Kasumi-1 (cell line): ENCODE measurements around the gene DLX1.

ENCODE experiments used
- DNase-seq, 2 experiments: peaks; one replicate each; lab custom pipeline; 2025; lab: John Stamatoyannopoulos, UW

DLX1 gene

DNA sequence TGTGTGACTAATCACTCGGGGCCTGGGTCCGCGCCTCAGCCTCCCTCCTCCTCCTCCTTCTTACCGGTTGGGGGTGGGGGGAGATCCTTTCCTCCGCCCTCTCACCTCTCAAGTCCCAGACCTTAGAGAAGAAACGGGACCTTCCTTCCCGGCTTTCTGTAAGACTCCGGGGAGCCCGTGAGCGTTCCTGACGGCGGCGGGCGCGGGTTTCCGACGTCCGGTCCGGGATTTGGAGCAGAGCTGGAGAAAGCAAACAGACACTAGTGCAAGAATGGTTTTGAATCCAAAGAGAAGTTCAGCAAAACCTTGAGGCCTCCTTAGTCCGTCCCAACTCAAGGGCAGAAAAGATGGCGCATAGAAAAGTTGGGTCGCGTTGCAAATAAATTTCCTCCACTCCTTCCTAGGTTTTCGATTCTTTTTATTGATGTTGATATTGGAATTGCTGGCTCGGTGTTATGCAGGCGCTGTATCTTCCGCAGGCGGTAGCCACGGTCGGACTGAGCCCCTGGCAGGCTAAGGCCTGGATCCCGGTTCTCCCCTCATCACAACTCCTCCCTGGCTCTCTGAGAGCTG is 2.0 kb downstream of the DLX1 start:
- DNase-seq: no peak

DNA sequence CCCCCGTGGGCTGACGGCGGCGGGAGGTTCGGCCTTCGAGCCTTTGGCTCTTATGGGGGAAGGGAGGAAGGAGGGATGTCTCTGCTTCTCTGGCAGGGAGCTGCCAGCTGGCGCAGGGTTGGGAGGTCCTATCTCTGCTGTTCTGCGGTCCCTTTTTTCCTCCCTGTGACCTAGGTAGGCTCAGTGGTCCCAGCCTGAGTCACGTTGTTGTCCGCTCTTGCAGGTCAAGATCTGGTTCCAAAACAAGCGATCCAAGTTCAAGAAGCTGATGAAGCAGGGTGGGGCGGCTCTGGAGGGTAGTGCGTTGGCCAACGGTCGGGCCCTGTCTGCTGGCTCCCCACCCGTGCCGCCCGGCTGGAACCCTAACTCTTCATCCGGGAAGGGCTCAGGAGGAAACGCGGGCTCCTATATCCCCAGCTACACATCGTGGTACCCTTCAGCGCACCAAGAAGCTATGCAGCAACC is 2.5 kb downstream of the DLX1 start:
- DNase-seq: no peak

DNA sequence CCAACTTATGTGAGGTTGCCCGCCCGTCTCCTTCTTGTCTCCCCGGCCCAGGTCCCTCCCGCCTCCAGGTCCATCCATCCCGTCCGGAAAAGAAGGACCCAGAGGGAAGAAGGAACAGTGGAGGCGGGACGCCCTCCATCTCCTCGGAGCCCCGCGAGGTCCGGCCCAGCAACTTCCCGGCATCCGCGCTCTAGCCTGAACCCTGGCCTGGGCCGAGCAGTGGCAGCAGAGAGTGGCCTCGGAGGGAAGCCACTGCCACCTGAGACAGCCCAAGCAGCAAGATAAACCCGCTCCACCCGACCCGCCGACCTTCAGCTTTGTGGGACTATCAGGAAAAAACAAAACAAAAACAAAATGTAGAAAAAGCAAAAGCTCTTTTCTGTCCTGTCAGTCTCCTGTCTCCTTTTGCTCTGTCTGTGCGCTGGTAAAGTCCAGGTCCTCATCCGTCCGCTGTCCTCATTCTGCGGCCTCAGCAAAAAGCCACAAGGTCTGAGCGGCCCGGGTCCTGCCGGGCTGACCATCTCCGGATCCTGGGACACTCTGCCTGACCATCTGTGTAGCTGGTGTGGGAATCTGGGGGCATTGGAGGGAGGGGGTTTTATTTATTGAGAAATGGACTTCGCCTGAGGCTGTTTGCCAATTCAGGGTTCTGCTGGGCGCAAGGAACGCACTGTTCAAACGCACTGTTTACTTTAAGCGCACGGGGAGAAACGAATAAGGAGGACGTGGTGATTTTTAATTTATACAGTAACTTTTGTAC is 3.1 kb downstream of the DLX1 start:
- DNase-seq: no peak

DNA sequence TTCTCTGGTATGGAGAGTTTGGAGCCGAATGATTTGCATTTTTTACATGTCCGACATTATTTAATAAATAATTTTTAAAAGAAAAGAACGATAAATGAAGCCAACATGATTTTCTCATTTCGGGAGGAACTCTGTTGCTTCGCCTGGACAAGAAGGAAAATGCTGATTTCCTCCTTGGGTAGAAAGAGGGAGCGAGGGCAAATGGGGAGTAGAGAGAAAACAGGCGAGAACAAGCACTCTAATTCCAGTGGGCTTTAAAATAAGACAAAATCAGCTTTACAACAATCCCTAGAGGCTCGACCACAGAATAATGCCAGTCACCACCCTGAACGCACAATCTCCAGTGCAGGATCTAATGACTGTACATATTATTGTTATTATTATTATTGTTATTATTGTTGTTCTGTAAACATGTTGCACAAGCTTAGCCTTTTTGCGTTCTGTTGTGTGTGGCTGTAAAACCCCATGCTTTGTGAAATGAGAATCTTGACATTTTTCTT is 3.7 kb downstream of the DLX1 start:
- no peak for DNase-seq

DNA sequence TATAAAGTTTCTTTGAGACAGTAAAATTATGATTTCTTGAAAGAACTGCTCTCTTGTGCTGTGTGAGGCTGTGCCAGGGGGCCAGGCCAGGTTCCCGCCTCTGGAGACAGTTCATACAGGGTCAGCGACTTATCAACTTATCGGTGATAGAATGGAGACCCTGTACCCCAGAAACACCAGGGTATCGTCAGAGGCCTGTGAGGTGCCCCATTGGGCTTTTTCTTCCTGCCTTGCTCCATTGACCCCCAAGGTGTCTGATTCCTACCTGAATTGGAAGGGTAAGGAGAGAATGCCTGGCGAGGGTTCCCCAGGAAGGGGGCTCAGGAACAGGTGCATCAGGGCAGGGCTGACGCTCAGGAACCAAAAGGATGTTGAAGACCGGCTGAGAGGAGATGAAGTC is 4.3 kb downstream of the DLX1 start:
- no peak for DNase-seq

DNA sequence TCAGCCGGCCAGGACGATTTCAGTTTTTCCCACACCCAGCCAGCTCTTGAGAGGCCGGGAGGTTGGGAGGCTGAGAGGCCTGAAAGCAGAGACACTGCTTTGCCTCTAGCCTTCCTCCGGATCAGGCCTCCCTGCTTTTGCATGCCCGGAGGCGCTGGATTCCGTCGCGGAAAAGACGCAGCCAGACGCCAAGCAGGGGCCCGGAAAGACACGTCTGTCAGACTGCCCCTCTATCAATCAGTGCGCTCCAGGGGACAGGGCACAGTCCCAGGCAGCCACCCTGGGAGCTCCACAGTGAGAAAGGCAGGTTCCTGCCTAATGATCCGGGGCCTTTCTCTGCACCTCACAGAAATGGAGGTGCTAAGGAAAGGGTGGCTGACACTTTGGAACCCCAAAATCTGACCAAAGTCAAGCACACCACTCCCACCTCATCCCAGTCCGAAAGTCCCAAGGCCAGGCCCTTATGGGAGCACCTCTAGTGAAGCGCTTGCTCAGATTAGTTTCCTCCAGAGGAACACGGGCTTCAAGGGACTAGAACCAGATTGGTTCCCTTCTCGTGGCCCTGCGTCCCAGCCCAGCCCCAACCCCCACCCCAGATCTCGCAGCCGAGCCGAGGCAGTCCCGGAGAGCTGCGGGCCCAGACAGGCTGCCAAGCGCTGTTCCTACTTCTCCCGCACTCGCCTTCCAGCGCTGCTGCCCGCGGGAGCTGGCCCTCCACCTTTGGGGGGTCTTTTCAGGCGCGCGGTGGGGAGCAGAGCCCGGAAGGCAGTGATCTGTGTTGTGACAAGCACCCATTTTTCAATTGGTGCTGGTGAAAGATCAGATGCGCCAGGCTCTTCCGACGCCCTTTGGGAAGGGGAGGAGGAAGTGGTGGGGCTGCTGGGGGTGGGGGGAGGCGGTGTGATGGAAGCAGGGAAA is 5.0 kb downstream of the DLX1 start:
- DNase-seq: no peak

DNA sequence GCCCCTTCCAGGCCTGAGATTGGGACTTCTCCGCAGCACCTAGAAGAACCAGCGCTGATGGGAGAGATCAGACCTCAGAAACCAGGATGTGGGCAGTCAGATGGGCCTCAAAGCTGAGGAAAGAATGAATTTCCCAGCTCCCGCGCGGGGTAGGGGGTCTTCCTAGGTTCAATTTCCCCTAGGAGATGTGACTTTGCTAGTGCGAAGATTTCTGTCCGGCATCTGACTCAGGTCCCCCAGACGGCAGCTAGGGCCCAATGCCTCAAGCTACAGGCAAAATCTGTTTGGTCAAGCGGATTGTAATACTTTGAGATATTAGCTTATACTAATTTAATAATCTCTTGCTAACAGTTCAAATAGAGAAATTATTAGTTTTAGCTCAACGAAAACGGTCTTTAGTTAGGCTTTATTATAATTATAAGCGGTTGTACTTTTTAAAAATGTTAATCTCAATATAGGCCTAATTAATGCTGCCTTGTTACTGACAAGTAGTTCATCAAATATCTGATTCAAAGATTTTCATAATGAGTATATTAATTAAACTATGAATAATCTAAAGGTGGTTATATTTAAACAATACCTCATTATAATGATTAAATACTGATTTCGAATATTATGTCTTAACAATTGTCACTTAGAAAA is 5.8 kb downstream of the DLX1 start:
- DNase-seq: no peak

DNA sequence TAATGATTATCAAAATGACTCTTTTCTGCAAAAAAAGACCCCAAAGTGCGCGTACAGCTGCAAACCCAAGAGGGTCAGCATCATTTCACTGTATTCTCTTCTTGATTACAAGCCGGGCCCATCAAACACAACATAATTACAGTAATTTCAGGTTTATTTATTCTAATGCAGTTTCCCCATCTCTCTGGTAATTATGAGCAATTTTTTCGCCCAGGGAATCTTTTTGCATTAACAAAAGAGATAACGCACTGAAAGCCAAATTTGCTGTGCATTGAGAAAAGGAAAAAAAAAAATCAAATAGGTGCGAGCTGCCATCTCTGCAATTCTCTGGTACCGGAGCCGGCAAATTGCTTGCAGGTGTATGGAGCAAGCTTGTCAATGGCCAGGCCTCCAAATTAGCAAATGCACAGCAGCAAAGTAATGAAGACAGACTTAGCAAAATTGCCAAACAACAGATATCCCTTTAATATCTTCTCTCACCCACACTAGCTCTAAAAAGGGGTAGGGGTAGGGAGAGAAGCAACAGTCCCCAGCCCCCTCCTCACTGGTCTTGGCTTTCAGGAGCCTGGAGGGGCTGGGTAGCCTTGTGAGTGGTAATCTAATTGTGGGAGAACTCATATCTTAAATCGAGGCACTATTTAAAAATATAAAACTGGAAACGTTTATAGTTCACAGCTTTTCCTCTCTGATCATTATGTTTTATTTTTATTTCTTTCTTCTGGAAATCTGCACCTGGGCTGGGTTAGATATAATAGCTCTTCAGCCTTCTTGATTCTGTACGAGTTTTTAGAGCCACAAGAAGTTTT is 6.7 kb downstream of the DLX1 start:
- DNase-seq: no peak

DNA sequence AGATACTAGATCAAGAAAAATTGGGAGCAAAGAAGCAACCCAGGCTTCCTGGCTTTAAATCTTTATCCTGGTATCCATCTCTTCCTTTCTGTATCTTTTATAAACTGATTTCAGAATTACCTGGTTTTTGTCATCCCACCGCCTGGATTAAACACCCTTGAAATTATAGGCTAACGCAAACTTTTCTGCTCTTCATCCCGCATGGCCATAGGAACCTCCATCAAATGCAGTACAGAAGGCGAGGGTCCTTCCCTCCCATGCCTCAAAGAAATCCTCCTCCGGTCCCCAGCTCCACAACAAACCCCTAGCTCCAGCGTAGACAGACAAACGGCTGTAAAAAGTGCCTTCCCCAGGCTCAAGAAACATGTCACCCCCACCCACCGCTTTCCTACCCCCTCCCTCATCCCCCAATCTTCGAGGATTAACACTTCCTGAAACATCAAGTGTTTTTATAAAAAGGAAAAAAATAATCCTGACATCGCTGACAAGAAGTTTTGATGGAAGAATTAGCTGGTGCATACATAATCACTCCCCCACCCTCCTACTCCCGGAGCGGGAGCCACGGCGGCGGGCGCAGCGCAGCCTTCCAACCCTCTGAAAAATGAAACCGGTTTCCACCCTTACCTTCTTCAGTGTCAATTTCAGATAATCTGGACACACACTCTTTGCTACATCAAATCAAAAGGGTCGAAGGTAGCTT is 7.6 kb downstream of the DLX1 start:
- DNase-seq: no peak

DNA sequence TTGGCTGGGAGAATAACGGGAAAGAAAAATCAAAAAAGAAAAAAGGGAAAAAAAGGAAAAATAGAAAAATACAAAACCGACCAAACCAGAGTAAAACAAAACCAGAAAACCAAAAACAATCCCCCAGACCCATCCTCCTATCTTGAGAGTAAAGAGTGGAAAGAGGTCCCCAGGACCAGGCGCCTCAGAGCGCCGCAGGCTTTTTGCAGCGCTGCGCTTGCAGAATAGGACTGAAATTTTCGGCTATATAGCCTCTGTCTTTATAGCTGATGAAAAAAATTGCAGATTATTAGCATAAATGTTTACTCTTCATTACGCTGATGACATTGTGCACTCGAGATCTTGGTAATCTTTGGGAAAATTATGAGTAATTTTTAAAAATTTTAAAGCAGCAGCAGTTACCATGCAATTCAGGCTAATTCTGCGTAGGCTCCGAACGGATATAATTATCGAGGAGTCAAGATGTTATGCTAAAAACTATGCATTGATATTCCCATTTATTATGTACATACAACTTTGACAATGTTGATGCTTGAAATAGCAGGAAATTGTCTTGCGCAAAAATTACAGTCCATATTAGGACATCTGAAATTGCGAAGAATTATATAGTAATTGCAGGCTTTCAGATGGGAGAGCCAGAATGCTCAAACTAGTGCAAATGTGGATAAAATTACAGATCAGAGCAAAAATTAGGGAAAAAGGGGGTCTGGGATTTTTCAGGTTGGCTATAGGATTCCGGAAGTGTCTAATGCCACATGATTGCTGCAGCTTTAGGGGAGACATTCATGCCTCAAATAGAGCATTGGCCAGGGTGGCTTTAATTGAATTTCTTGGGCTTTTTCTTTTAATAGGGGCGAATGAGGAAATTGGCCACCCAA is 8.3 kb downstream of the DLX1 start:
- DNase-seq: no peak

DNA sequence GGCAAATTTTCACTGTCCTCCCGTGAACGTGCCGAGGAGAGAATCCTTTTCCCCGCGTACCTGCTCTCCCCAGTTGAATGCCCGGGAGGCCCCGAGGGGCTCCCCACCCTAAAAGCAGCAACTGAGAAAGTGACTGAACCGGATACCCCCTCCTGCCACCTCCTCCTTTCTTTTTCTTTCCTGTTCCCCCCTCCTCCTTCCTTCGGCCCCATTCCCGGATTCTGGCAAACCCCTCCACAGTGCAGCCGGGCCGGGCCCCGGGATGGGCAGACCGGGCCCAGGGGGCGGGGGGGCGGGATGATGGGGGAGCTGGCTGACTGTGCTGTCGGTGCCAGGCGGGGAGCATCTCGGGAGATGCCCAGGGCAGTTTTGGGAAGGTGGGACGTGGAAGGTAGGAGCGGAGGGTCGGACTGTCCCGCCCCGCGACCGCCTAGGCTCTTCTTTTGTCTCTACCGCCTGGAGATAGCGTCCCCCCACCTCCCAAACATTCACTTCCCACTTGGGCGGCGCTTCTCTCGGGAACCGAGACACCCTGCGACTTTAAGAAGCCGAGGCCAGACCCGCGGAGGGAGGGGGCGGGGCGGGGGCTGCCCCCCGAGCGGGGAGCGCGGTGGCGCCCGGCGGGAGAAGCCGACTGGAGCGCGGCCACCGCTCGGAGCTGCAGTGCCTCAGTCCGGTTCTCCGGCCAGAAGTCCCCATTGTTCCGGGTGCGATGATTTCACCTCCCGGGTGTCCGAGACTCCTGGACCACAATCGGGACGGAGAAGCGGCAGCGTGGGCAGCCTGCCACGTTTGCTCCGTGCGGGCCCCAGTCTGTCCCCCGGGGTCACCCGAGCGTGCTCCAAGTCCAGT is 9.2 kb downstream of the DLX1 start:
- DNase-seq: no peak

DNA sequence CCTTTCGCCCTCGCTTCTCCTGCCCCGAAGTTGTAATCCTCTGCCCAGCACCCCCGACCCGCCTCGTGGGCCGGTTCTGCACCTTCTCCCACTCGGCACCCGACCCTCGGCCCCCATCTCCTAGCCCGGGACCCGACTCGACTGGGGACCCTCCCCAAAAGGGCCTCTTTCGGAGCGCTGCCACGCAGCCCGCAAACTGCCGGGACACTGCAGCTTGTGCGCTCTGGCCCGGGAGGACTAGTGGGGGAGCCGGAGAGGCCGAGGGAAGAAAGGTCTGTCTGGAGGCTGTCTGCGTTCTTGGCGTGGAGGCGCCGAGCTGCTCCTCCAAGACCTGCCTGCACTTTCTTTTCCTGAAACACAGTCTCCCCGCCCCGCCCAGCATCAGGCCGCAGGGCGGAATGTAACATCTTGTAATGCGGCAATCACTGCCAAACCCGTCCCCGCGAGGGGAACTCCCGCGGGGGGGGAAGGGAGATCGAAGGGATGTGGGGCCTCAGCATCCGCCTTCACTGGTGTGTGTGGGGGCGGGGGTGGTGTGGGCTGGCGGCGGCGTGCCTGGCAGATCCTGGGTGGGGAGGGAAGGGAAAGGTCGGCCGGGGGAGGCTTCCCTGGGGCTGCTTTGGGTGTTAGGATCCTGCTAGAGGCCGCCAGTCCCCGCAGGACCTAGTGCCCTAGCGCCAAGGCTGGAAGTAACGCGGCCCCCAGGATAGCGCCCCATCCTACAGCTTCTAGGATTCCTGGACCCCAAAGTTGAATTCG is 10.0 kb downstream of the DLX1 start:
- peak; percentile 65 to 67 for DNase-seq

DNA sequence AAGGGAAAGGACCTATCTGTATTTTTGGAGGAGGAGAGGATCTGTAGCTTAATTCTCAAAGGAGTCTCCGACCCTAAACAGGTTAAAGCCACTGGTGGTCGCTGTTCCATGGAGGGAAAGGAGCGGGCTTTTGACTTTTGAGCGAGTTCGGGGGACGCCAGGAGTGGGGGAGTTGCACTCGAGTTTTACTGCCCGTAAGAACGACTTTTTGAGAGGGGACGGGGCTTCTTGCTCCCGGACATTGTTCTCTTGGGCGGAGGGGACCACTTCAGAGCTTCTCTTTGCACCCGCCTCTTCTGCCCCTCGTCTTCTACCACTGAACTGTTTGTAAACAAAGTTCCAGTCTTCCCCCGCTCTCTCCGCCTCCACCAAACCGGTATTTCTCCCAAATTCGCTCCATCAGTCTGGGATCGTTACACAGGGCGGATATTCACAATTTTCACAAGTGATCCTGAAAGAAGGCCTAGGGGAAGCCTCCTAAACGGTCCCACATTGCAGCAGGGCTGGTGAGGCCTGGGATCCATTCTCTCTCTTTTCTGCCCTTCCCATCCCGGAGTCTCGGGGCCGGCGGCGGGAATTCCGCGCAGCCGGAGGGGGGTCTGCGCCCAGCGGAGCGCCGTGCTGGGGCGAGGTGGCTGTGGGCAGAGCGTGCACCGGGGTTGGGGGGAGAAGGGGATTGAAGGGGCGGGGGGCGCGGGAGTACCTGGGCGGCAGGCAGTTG is 10.8 kb downstream of the DLX1 start:
- DNase-seq: peak in 1 of 2 experiments; percentile 44

DNA sequence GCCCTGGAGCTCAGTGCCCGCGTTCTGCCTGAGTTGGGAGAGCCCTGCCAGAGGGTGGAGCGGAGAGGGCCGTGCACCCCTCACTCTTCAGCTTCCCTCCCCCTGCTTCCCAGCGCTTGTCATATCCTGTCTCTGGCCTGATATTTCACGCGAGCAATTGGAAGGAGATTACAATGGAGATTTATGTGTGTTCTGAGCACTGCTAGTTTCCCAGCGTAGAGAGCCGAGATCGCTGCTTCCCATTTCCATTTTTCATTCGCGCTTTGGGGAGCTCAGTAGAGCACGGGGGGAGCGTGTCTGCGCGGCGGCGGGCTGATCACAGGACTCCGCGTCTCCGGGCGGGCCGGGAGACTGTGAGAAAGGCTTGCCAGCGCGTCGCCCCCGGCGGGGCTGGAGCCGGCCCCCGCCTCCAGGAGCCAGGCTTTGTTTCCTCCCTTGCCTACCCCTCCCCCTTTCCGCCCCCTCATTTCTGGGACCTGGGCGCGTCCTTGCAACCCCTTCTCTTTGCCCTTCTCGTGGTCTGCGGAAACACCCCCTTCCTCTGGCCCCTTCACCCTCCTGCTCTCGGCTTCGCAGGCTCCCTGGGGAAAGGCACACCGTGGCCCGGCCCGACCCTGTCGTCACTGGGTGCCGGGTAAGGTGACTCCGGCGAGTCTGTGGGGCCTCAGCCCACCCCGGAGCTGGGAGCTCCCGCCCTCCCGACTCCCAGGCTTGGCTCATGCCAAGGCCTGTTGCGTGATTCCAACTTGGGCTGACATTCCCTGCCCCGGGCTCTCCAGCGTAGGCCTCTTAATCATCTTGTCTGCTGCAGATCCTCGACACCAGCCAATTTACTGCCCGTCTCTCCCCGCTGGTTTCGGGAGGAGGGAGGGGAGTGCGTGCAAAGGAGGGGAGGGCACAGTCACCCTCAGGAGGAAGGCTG is 11.6 kb downstream of the DLX1 start:
- DNase-seq: peak in 1 of 2 experiments; percentile 44

DNA sequence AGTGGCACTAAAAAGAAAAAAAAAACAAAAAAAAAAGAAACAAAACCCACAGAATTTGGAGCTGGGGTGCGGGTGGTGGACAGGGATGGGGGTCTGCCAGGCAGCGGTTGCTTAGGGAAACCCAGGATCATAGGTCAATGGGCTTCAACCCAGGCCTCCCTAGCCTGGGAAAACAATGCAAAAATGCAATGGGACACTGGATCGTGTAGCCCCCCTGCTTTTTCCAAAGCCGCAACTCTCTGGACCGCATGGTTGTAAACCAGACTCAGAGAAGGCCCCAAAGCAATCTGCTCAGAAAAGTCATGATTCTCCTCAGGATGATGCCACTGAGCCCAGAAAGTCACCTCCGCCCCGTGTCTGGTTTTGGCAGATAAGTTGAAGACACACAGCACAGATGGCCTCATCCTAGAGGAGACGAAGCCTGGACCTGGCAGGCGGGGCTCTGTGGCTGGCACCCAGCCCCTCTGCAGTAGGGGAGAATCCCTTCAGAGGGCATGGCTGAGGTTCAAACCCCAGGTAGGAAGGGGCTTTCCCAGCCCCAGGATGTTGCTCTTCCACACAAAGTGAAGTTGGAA is 12.3 kb downstream of the DLX1 start:
- no peak for DNase-seq

DNA sequence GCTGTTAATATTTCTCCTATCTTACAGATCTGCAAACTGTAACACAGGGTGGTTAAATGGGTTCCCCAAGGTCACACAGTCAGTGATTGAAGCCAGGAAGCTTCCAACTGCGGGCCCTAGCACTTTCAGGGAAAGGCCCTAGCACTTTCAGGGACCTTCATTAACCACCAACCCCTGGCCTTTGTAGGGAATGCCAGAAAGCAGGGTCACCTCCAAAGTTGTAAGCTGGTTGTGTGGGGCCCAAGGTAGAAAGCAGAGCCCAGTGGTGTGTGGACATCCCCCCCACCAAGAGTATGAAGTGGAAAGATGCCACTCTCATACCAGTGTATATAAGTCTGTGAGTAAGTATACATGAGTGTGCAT is 13.0 kb downstream of the DLX1 start:
- no peak for DNase-seq
